Gastrocnemius medialis (tissue), 4 donors: ENCODE measurements around the gene KAT2A.

Experiments used
- CTCF ChIP-seq, 5 experiments: fragments of 450-650 bp in 3 of 5; fragments of 200-600 bp in 2 of 5; sonication (generic) in 2 of 5; IDR thresholded peaks in 4 of 5; conservative IDR thresholded peaks in 1 of 5; 1 replicate in 4 of 5; 2 replicates in 1 of 5; pipeline ENCODE4 v1.5.1; 2016 to 2019; ENCODE audit warnings: antibody characterized with exemption in 5 of 5, mild to moderate bottlenecking in 3 of 5, moderate library complexity in 3 of 5
- POLR2A ChIP-seq, 2 donors: fragments of 450-650 bp; IDR thresholded peaks; one replicate each; pipeline ENCODE4 v1.6.1; 2017; ENCODE audit warnings: antibody characterized with exemption in 2 of 2, mild to moderate bottlenecking in 2 of 2, moderate library complexity in 2 of 2

GRCh38 chr17:42077755-42078154 lies 43.4 kb downstream of the KAT2A start:
- TF ChIP-seq CTCF (IDR thresholded peaks at IDR 0.05 in 4 of 5, conservative IDR thresholded peaks at IDR 0.05 in 1 of 5) (no peak), POLR2A (IDR thresholded peaks at IDR 0.05) (no peak)
